Measurements from ENCODE around the gene PLLP.

GRCh38 chr16:57271867-57272495 is 12.5 kb downstream of the PLLP start:
- TF ChIP-seq, protein P1, sequence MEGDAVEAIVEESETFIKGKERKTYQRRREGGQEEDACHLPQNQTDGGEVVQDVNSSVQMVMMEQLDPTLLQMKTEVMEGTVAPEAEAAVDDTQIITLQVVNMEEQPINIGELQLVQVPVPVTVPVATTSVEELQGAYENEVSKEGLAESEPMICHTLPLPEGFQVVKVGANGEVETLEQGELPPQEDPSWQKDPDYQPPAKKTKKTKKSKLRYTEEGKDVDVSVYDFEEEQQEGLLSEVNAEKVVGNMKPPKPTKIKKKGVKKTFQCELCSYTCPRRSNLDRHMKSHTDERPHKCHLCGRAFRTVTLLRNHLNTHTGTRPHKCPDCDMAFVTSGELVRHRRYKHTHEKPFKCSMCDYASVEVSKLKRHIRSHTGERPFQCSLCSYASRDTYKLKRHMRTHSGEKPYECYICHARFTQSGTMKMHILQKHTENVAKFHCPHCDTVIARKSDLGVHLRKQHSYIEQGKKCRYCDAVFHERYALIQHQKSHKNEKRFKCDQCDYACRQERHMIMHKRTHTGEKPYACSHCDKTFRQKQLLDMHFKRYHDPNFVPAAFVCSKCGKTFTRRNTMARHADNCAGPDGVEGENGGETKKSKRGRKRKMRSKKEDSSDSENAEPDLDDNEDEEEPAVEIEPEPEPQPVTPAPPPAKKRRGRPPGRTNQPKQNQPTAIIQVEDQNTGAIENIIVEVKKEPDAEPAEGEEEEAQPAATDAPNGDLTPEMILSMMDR (conservative IDR thresholded peaks at IDR 0.05): no peak
- no peak for TF ChIP-seq ZFX (IDR thresholded peaks at IDR 0.05)

All from C4-2B (cell line).